Glutamatergic neuron (in vitro differentiated cells): ENCODE measurements around the gene CBR3. TPM values are rescaled to one million over a fixed set of nuclear protein-coding genes. Genes with fewer than 3 reads are reported as not detected.

ENCODE experiments used
- DNase-seq: peaks from one replicate; pipeline ENCODE4 v3.0.0; 2022
- H3K27ac Mint-ChIP-seq: one replicate; pipeline ENCODE4 v1.8.0; 2020; ENCODE audit warnings: mild to moderate bottlenecking, mixed read lengths, inconsistent platforms; ENCODE audit not compliant: unreplicated experiment
- H3K27me3 Mint-ChIP-seq: one replicate; pipeline ENCODE4 v1.8.0; 2020; ENCODE audit warnings: mild to moderate bottlenecking, moderate library complexity, mixed read lengths, inconsistent platforms; ENCODE audit not compliant: unreplicated experiment
- H3K36me3 Mint-ChIP-seq: one replicate; pipeline ENCODE4 v1.8.0; 2020; ENCODE audit warnings: mild to moderate bottlenecking, mixed read lengths, inconsistent platforms; ENCODE audit not compliant: unreplicated experiment
- H3K4me1 Mint-ChIP-seq: one replicate; pipeline ENCODE4 v1.8.0; 2020; ENCODE audit warnings: mild to moderate bottlenecking, low read depth, mixed read lengths, inconsistent platforms; ENCODE audit not compliant: unreplicated experiment
- H3K4me3 Mint-ChIP-seq: one replicate; pipeline ENCODE4 v1.8.0; 2020; ENCODE audit warnings: mild to moderate bottlenecking, mixed read lengths, inconsistent platforms; ENCODE audit not compliant: unreplicated experiment
- H3K9me3 Mint-ChIP-seq: one replicate; pipeline ENCODE4 v1.8.0; 2020; ENCODE audit warnings: mild to moderate bottlenecking, moderate library complexity, mixed read lengths, inconsistent platforms; ENCODE audit not compliant: unreplicated experiment
- total RNA-seq: library from RNA; stranded (reverse); fragmentation: NEBNext Ultra II Directional; extraction: Animal tissue kit (Norgen Biotek cat#: 25700); gene quantifications from one replicate; pipeline ENCODE4 v1.2.1, GENCODE V29; 2021; ENCODE audit not compliant: unreplicated experiment
- TF ChIP-seq, protein P1 (sequence below): fragments of 200-600 bp; sonication (generic); IDR thresholded peaks from one replicate; pipeline ENCODE4 v1.5.0; 2021; ENCODE audit not compliant: partially characterized antibody, unreplicated experiment

Gene CBR3
- total RNA-seq, 1 donor from 2014 or later: not detected

GRCh38 chr21:36147911-36148310, 13.0 kb downstream of the CBR3 start:
- Mint-ChIP-seq H3K36me3 (no peaks in the 10 kb centered on the region), H3K27ac (no peak overlapping the region), H3K4me1 (no peaks in the 10 kb centered on the region), H3K4me3 (no peak overlapping the region), H3K9me3 (no peaks in the 10 kb centered on the region), H3K27me3 (no peaks in the 10 kb centered on the region)
- no peak for DNase-seq
- TF ChIP-seq, protein P1, sequence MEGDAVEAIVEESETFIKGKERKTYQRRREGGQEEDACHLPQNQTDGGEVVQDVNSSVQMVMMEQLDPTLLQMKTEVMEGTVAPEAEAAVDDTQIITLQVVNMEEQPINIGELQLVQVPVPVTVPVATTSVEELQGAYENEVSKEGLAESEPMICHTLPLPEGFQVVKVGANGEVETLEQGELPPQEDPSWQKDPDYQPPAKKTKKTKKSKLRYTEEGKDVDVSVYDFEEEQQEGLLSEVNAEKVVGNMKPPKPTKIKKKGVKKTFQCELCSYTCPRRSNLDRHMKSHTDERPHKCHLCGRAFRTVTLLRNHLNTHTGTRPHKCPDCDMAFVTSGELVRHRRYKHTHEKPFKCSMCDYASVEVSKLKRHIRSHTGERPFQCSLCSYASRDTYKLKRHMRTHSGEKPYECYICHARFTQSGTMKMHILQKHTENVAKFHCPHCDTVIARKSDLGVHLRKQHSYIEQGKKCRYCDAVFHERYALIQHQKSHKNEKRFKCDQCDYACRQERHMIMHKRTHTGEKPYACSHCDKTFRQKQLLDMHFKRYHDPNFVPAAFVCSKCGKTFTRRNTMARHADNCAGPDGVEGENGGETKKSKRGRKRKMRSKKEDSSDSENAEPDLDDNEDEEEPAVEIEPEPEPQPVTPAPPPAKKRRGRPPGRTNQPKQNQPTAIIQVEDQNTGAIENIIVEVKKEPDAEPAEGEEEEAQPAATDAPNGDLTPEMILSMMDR: no peak

DNA sequence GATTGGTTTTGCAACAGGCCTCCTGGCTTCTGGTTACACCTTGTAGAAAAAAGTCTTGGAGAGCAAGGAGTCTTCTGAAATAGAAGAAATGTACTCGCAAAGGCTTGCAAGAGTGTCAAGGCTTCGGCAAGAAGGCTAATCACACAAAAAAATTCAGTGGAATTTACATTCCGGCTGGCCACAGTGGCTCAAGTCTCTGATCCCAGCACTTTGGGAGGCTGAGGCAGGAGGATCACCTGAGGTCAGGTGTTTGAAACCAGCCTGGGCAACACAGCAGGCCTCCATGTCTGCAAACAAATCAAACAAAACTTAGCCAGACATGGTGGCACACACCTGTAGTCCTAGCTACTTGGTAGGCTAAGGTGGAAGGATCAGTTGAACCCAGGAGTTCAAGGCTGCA, 14.0 kb downstream of the CBR3 start:
- no peak overlapping the region for H3K4me3 Mint-ChIP-seq
- H3K9me3 Mint-ChIP-seq: no peaks in the 10 kb centered on the region
- H3K36me3 Mint-ChIP-seq: no peaks in the 10 kb centered on the region
- no peaks in the 10 kb centered on the region for H3K4me1 Mint-ChIP-seq
- DNase-seq: no peak
- H3K27ac Mint-ChIP-seq: no peak overlapping the region
- TF ChIP-seq, protein P1: no peak
- no peaks in the 10 kb centered on the region for H3K27me3 Mint-ChIP-seq

DNA sequence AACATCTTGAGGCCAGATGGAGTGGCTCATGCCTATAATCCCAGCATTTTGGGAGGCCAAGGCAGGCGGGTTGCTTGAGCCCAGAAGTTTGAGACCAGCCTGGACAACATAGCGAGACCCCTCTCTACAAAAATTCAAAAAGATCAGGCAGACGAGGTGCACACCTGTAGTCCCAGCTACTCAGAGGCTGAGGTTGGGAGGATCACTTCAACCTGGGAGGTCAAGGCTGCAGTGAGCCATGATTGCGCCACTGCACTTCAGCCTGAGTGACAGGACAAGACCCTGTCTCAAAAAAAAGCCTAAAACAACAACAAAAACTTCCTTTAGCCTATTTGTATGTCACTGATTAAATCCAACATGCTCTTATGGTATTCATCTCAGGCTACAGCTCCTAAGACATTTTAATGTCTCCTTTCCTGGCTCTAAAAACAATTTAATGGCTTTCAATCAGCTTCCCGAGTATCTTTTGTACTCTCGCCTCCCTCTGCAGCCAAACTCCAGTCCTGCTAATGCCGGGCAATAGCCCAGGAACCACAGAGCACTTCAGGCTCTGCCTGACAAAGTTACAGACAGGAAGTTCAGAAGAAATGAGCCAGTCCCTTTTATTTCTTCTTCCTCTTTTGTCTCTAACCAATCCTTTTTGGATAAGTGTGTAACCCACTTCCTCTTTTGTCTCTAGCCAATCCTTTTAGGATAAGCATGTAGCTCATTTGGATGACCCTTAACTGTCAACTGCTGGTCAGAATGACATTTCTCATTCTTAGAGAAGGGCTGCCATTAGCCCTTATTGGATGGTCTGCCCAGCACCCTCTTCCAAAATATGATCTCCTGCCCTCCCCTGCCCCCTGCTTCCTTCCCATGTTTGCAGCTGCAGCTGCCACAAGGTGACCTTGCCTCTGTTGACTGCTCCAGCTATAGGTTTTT, 15.2 kb downstream of the CBR3 start:
- DNase-seq: no peak
- H3K36me3 Mint-ChIP-seq: no peaks in the 10 kb centered on the region
- TF ChIP-seq, protein P1: no peak
- H3K4me1 Mint-ChIP-seq: no peaks in the 10 kb centered on the region
- no peaks in the 10 kb centered on the region for H3K9me3 Mint-ChIP-seq
- H3K27me3 Mint-ChIP-seq: no peaks in the 10 kb centered on the region
- H3K4me3 Mint-ChIP-seq: no peak overlapping the region
- H3K27ac Mint-ChIP-seq: no peak overlapping the region

GRCh38 chr21:36155603-36156338, 20.9 kb downstream of the CBR3 start:
- no peaks in the 10 kb centered on the region for H3K36me3 Mint-ChIP-seq
- TF ChIP-seq, protein P1: no peak
- peaks cover 4% of the 10 kb centered on the region for H3K4me1 Mint-ChIP-seq
- peaks cover 3% of the 10 kb centered on the region for H3K27me3 Mint-ChIP-seq
- H3K27ac Mint-ChIP-seq: no peak overlapping the region
- peak overlapping the region; percentile 64 for H3K4me3 Mint-ChIP-seq
- peaks cover 8% of the 10 kb centered on the region for H3K9me3 Mint-ChIP-seq
- DNase-seq: no peak
